Panc1 (cell line): ENCODE data around the gene S100A12. TPM values are rescaled to one million over a fixed set of nuclear protein-coding genes. Genes with fewer than 3 reads are reported as not detected.
A peak's percentile ranks its signal among the peaks of the same experiment; 100 is the strongest.

ENCODE experiments used
- ATAC-seq: fragments of 200-7000 bp; cut with Tn5 transposase; 2 replicates; pipeline ENCODE4 v1.9.1; 2020; ENCODE audit warnings: mild to moderate bottlenecking, moderate library complexity
- Bru-seq: library from RNA; stranded (reverse); fragments of 400-500 nt; gene quantifications from one replicate; lab custom pipeline; 2021; lab: Mats Ljungman, UMichigan
- BruChase-seq, 2 experiments: library from RNA; stranded (reverse); fragments of 400-500 nt; gene quantifications; one replicate each; lab custom pipeline; 2021; lab: Mats Ljungman, UMichigan
- BruUV-seq: library from RNA; stranded (reverse); fragments of 400-500 nt; replicated peaks from 2 replicates; lab custom pipeline; 2021; lab: Mats Ljungman, UMichigan
- CTCF ChIA-PET: fragments of 300-600 bp; sonication (Branson Sonifier 250); formaldehyde crosslinking; loops from one replicate; lab custom pipeline; 2022; ENCODE audit warnings: antibody characterized with exemption; lab: Charles Lee
- POLR2A ChIA-PET: fragments of 300-600 bp; sonication (Branson Sonifier 250); formaldehyde crosslinking; loops from one replicate; lab custom pipeline; 2022; ENCODE audit warnings: antibody characterized with exemption; lab: Charles Lee
- DNase-seq: peaks from one replicate; pipeline ENCODE4 v3.0.0-alpha.2; 2010; ENCODE audit warnings: low read depth, low spot score
- H3K27ac ChIP-seq: 2 replicates; pipeline ENCODE4 v1.5.1; 2011; ENCODE audit warnings: mild to moderate bottlenecking, low read length, inconsistent platforms
- H3K27me3 ChIP-seq: fragments of 200-500 bp; sonication (Bioruptor generic); 2 replicates; pipeline ENCODE4 v1.6.0; 2014; ENCODE audit warnings: low read length, inconsistent platforms; ENCODE audit not compliant: control insufficient read depth, insufficient read depth
- H3K36me3 ChIP-seq: fragments of 200-500 bp; sonication (Bioruptor generic); 2 replicates; pipeline ENCODE4 v1.5.1; 2014; ENCODE audit warnings: inconsistent platforms, mild to moderate bottlenecking, low read length, moderate library complexity; ENCODE audit not compliant: control insufficient read depth, insufficient read depth
- H3K4me1 ChIP-seq: 2 replicates; pipeline ENCODE4 v1.5.1; 2011; ENCODE audit warnings: inconsistent platforms, mild to moderate bottlenecking, low read length, moderate library complexity; ENCODE audit not compliant: control insufficient read depth, insufficient read depth
- H3K4me3 ChIP-seq, 2 experiments: 2 replicates each; pipeline ENCODE4 v1.5.1; 2011 to 2012; ENCODE audit warnings: low read depth in 2 of 2, low read length in 2 of 2, mild to moderate bottlenecking in 2 of 2, inconsistent platforms in 1 of 2, moderate library complexity in 1 of 2
- H3K9me3 ChIP-seq: fragments of 200-500 bp; sonication (Bioruptor generic); 2 replicates; pipeline ENCODE4 v1.5.1; 2014; ENCODE audit warnings: low read depth, mild to moderate bottlenecking, inconsistent platforms, low read length, moderate library complexity; ENCODE audit not compliant: control insufficient read depth, insufficient read depth
- CTCF ChIP-seq: fragments of 450-650 bp; IDR thresholded peaks from 2 replicates; pipeline ENCODE4 v1.5.1; 2017; ENCODE audit warnings: mild to moderate bottlenecking
- POLR2AphosphoS5 ChIP-seq: IDR thresholded peaks from 2 replicates; pipeline ENCODE4 v1.6.1; 2012; ENCODE audit warnings: mild to moderate bottlenecking, low read depth, low read length, moderate library complexity
- SIN3A ChIP-seq: IDR thresholded peaks from 2 replicates; pipeline ENCODE4 v1.6.1; 2012; ENCODE audit warnings: low read depth, mild to moderate bottlenecking, low read length, moderate library complexity, borderline replicate concordance; ENCODE audit not compliant: insufficient read depth
- TCF7L2 ChIP-seq: IDR thresholded peaks from 2 replicates; pipeline ENCODE4 v1.6.1; 2011; ENCODE audit warnings: mild to moderate bottlenecking, low read depth, low read length, inconsistent platforms
- in situ Hi-C: cut with HindIII; loops from 2 replicates; pipeline ENCODE4 v1.10.0; 2016; ENCODE audit warnings: low sequenced_read_pairs, low pct_unique_long_range_greater_than_20kb
- intact Hi-C: fragments of 100-400 bp; cut with micrococcal nuclease; formaldehyde crosslinking; loops from one replicate; pipeline ENCODE4 v1.10.0; 2022; ENCODE audit not compliant: unreplicated experiment
- long read RNA-seq: library from polyadenylated mRNA; unstranded; transcript quantifications from one replicate; pipeline ENCODE4 v2.0.0, GENCODE V29; 2021; ENCODE audit not compliant: unreplicated experiment
- polyA plus RNA-seq: library from polyadenylated mRNA; unstranded; fragments of >200 nt; gene quantifications from one replicate; pipeline ENCODE4 v1.2.1, GENCODE V29; 2012; ENCODE audit warnings: missing spikeins; ENCODE audit not compliant: insufficient read length
- total RNA-seq: library from RNA; stranded (reverse); gene quantifications from one replicate; pipeline ENCODE4 v1.2.1, GENCODE V29; 2021; ENCODE audit not compliant: unreplicated experiment
- TF ChIP-seq, protein P1 (sequence below), 2 experiments: IDR thresholded peaks; 2 replicates each; pipeline ENCODE4 v1.6.1; 2011 to 2012; ENCODE audit warnings: low read depth in 2 of 2, control low read depth in 1 of 2, low read length in 1 of 2, mild to moderate bottlenecking in 1 of 2, moderate library complexity in 1 of 2; ENCODE audit not compliant: insufficient read depth in 1 of 2

Gene S100A12
- total RNA-seq (not detected), Bru-seq, nascent RNA (not detected), BruChase-seq, experiment 1, labeled RNA remaining after a 2-hour chase (not detected), BruChase-seq, experiment 2, labeled RNA remaining after a 6-hour chase (not detected)
- not detected for polyA plus RNA-seq
- long read RNA-seq, result 0 reads

DNA sequence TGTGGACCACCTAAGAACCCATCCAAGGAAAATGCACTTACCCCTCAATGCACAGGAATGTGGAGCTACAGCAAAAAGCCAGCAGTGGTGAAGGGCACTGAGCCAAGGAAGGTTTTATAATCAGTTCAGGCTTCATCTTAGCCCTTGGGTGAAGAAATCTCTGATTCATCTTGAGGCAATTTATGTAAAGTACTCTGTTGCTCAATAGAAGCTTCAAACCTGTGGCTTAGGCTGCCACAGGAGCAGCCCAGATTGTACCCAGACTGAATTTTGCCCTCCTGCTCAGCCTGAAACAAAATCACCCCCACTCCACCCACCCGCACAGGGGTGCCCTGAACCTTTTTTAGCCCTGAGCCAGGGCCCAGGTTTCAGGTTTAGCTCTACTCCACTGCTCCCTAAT is at the start of gene S100A12:
Gene S100A12 (minus strand): TSS at position 111 of the 400 bp plus-strand sequence. CDS start 1,029 bp downstream, outside the sequence.
- ATAC-seq, result no peak

DNA sequence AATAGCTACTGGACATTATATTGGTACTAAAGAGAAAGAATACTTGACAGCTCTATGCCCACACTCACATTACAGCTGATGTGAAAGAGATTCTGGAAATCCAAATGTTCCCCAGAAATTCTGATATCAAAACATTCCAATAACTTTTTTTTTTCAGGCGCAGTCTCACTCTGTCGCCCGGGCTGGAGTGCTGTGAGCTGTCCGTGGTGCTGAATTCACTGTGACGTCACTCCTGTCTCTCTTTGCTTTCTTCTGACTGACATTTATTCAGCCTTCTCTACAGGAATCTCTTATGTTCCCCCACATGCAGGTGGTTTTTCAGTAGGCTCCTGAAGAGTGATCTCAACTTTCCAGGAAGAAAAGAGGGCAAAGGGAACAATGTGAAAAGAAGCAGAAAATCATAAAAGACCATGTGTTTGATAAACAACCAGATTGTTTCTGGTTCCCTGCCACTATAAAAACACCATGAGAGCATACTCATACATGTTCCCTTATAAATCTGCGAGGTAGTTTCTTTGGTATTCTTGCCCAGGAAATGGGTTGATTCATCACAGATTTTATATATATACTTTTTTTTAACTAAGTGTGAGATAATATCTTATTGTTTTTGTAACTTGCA is 47.1 kb upstream of the S100A12 start:
- intact Hi-C loops (no loop called here), in situ Hi-C loops (no loop called here)
- POLR2A ChIA-PET, result no interaction called here
- Histone ChIP-seq H3K36me3 (no peaks in the 10 kb centered on the region), H3K9me3 (no peaks in the 10 kb centered on the region), H3K4me3 (no peak overlapping the region), H3K4me1 (no peaks in the 10 kb centered on the region), H3K27ac (no peak overlapping the region), H3K27me3 (peaks cover 10% of the 10 kb centered on the region)
- TF ChIP-seq CTCF, result no peak
- TF ChIP-seq, protein P1, sequence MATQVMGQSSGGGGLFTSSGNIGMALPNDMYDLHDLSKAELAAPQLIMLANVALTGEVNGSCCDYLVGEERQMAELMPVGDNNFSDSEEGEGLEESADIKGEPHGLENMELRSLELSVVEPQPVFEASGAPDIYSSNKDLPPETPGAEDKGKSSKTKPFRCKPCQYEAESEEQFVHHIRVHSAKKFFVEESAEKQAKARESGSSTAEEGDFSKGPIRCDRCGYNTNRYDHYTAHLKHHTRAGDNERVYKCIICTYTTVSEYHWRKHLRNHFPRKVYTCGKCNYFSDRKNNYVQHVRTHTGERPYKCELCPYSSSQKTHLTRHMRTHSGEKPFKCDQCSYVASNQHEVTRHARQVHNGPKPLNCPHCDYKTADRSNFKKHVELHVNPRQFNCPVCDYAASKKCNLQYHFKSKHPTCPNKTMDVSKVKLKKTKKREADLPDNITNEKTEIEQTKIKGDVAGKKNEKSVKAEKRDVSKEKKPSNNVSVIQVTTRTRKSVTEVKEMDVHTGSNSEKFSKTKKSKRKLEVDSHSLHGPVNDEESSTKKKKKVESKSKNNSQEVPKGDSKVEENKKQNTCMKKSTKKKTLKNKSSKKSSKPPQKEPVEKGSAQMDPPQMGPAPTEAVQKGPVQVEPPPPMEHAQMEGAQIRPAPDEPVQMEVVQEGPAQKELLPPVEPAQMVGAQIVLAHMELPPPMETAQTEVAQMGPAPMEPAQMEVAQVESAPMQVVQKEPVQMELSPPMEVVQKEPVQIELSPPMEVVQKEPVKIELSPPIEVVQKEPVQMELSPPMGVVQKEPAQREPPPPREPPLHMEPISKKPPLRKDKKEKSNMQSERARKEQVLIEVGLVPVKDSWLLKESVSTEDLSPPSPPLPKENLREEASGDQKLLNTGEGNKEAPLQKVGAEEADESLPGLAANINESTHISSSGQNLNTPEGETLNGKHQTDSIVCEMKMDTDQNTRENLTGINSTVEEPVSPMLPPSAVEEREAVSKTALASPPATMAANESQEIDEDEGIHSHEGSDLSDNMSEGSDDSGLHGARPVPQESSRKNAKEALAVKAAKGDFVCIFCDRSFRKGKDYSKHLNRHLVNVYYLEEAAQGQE (IDR thresholded peaks at IDR 0.05; ENCODE audit: insufficient read depth in 1 of 2, low read depth in 2 of 2, low read length in 1 of 2), result peak; percentile 97 to 98
- no TSS peak for BruUV-seq
- CTCF ChIA-PET, result interaction anchor here (0.6 kb wide), 1 partner anchor 361 kb away, joined by 3 read pairs; no protein-coding TSS in a partner anchor
- DNase-seq (no peak), ATAC-seq (peak; percentile 68; the same call in 1 of the 2 replicates)

More for the DNA sequence above, at the start of gene S100A12:
- no TSS peak for BruUV-seq
- in situ Hi-C loops (no loop called here), intact Hi-C loops (no loop called here)
- H3K27ac ChIP-seq, result no peak within 1 kb of the TSS
- H3K4me3 ChIP-seq, result no peak within 1 kb of the TSS
- CTCF ChIA-PET, result no interaction called here
- no peaks in the 10 kb centered on the region for H3K36me3 ChIP-seq
- DNase-seq, result no peak
- H3K9me3 ChIP-seq, result no peaks in the 10 kb centered on the region
- H3K27me3 ChIP-seq, result peaks cover 16% of the 10 kb centered on the region
- POLR2A ChIA-PET, result no interaction called here
- H3K4me1 ChIP-seq, result no peaks in the 10 kb centered on the region
- TF ChIP-seq SIN3A, result no peak
- no peak for TF ChIP-seq CTCF
- TF ChIP-seq POLR2AphosphoS5, result no peak
- TF ChIP-seq, protein P1 (IDR thresholded peaks at IDR 0.05; ENCODE audit: insufficient read depth in 1 of 2, low read depth in 2 of 2, low read length in 1 of 2), result no peak
- TF ChIP-seq TCF7L2, result no peak
